ENCODE results near the gene ELF1. TPM values are rescaled to one million over a fixed set of nuclear protein-coding genes. Genes with fewer than 3 reads are reported as not detected.
A peak's percentile ranks its signal among the peaks of the same experiment; 100 is the strongest.
"Not testable (repeated sequence)": the region's sequence is repeated elsewhere in the genome, so short reads cannot be mapped to it uniquely, and the experiment has no call there.

Gene ELF1
- total RNA-seq, 2 donors from 2014 or later = 61.8 to 86.1 TPM

DNA sequence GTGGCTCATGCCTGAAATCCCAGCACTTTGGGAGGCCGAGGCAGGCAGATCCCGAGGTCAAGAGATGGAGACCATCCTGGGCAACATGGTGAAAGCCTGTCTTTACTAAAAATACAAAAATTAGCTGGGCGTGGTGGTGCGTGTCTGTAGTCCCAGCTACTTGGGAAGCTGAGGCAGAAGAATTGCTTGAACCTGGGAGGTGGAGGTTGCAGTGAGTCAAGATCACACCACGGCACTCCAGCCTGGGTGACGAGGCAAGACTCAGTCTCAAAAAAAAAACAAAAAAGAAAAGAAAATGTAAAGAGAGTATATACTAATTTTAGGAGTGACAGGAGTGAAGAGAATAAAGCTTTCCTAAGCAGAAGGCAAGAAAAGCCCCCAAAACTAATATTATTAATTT, 41.0 kb downstream of the ELF1 start:
- H3K27me3 Mint-ChIP-seq; ATAC-seq; DNase-seq (ENCODE audit: low spot score); H3K9me3 Mint-ChIP-seq: not testable (repeated sequence)
- Mint-ChIP-seq H3K27ac (peak overlapping the region; percentile 95 to 100), H3K4me1 (ENCODE audit: low read depth in 2 of 2) (peaks cover 58 to 85% of the 10 kb centered on the region in 2 donors), H3K36me3 (peaks cover 17% of the 10 kb centered on the region), H3K4me3 (peak overlapping the region; percentile 95)

DNA sequence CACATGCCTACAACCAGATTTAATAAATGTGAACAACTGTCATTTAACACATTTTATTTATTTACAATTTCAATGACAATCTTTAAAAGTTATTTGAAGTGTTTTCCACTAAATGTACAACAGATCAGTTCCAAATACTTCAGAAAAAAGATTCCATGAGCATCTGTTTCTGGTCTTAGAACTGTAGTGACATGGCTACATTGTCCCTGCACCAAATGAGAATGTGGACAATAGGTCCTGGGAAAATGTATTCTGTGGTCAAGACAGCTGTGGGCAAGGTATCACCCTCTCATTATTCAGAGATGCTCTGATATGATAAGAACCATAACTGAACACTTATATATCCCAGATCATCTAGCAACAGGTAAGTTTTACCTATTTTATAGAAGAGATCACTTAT, 43.7 kb downstream of the ELF1 start:
- Mint-ChIP-seq H3K36me3 (peaks cover 2% of the 10 kb centered on the region), H3K9me3 (no peaks in the 10 kb centered on the region), H3K27ac (peak overlapping the region; percentile 95 to 100), H3K27me3 (no peaks in the 10 kb centered on the region), H3K4me1 (ENCODE audit: low read depth in 2 of 2) (peaks cover 69 to 86% of the 10 kb centered on the region in 2 donors), H3K4me3 (peak overlapping the region; percentile 95)
- DNase-seq (ENCODE audit: low spot score) (no peak), ATAC-seq (no peak)

DNA sequence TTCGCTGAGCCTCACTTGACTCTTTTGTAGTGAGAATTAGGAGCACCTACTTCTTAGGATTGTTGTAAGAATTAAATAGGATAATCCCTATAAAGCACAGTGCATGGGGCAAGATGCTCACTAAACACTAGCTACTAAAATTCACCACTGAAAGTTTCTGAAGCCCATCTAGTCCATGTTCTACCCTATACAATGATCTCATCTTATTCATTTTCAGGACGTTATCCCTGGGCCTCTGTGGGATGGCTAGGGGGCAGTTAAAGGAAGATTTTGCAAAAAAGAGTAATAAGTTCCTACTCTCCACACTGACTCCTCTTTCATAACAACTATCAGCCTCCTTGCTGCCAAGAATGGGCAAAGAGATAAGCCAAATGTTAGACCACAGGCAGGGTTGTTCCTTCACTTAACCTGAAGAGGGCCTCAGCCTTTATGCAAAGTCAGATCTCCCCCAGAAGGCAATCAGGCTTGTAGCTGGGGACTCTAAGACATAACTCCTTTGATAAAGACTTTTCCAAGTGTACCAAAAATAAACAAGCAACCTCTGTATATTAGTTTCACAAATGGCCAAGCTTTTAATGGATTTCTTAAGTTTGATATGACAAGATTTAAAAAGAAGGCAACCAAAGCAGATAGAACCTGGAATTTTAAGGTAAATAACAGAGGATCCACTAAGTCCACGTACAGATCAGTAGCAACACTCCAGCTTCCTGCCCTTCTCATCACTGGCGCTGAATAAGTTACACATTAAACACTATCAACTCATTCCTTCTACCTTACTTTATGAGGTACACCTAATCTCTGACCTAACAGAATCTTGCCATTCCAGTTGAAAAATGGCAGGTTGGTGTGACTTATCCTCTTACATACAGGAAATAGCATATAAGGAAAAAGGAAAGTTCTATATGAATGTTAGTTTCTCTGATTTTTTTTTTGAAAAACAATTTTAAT, 44.4 kb downstream of the ELF1 start:
- ATAC-seq (peak; percentile 83 to 84), DNase-seq (ENCODE audit: low spot score) (no peak)
- no peaks in the 10 kb centered on the region for H3K36me3 Mint-ChIP-seq
- H3K4me1 Mint-ChIP-seq (ENCODE audit: low read depth in 2 of 2) = peaks cover 66 to 83% of the 10 kb centered on the region in 2 donors
- no peaks in the 10 kb centered on the region for H3K27me3 Mint-ChIP-seq
- H3K27ac Mint-ChIP-seq = peak overlapping the region; percentile 95 to 100
- no peaks in the 10 kb centered on the region for H3K9me3 Mint-ChIP-seq
- peak overlapping the region; percentile 95 for H3K4me3 Mint-ChIP-seq

DNA sequence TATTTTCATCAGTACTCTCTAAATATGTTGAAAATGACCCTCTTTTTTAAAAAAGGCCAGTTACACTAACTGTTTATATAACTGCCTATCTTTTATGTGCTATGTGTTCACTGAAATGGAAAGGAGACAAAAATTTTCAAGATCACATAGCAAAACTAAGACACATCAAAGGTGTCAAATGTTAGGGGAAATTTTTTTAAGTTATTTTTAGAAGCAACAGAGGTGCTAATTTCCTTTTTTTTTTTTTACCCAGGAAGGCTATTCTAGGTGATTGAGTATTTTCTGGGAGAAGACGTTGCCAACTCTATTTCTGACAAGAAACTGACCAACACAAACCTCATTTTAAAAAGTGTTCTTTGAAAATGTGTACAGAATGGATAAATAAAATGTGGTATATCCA, 45.7 kb downstream of the ELF1 start:
- DNase-seq (ENCODE audit: low spot score) (no peak), ATAC-seq (no peak)
- peak overlapping the region; percentile 74 for H3K4me3 Mint-ChIP-seq
- no peaks in the 10 kb centered on the region for H3K9me3 Mint-ChIP-seq
- H3K27me3 Mint-ChIP-seq = no peaks in the 10 kb centered on the region
- peaks cover 64 to 84% of the 10 kb centered on the region in 2 donors for H3K4me1 Mint-ChIP-seq (ENCODE audit: low read depth in 2 of 2)
- no peaks in the 10 kb centered on the region for H3K36me3 Mint-ChIP-seq
- peak overlapping the region; percentile 76 to 93 for H3K27ac Mint-ChIP-seq

DNA sequence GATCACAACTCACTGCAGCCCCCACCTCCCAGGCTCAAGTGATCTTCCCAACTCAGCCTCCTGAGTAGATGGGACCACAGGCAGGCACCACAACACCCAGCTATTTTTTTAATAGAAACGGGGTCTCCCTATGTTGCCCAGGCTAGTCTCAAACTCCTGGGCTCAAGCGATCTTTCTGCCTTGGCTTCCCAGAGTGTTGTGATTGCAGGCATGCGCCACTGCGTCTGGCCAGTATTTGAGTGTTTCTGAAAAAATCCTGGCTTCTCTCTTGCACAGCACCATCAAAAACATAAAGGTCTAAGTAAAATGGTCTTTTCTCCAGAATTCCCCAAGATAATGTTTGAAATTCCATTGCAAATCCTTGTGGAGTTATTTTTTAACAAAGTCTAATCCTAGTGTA, 47.8 kb downstream of the ELF1 start:
- peak overlapping the region; percentile 19 to 93 for H3K27ac Mint-ChIP-seq
- H3K4me1 Mint-ChIP-seq (ENCODE audit: low read depth in 2 of 2) = peaks cover 55 to 80% of the 10 kb centered on the region in 2 donors
- peak overlapping the region; percentile 15 for H3K4me3 Mint-ChIP-seq
- no peaks in the 10 kb centered on the region for H3K27me3 Mint-ChIP-seq
- ATAC-seq (no peak), DNase-seq (ENCODE audit: low spot score) (no peak)
- H3K36me3 Mint-ChIP-seq = no peaks in the 10 kb centered on the region
- H3K9me3 Mint-ChIP-seq = no peaks in the 10 kb centered on the region

DNA sequence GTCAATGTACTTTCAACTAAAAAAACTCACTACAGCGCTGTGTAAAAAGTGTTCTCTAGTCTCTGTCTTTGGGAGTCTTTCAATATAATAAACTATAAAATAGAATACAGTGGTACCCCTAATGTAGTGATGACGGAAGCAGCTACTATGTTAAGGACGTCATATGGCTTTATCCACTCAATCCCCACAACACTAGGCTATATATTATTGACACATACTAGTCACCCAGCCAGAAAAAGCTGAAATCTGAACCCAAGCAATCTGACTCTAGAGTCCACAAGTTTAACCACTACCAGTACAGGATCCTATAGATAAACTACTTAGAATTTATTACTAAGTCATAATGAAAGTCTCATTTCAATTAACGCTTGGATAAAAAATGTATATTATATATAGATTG, 48.3 kb downstream of the ELF1 start:
- Mint-ChIP-seq H3K27ac (peak overlapping the region in 1 of 2 donors; percentile 33), H3K4me1 (ENCODE audit: low read depth in 2 of 2) (peaks cover 52 to 76% of the 10 kb centered on the region in 2 donors), H3K36me3 (no peaks in the 10 kb centered on the region), H3K27me3 (no peaks in the 10 kb centered on the region), H3K4me3 (no peak overlapping the region), H3K9me3 (no peaks in the 10 kb centered on the region)
- ATAC-seq (peak in 1 of 2 donors; percentile 45), DNase-seq (ENCODE audit: low spot score) (no peak)

DNA sequence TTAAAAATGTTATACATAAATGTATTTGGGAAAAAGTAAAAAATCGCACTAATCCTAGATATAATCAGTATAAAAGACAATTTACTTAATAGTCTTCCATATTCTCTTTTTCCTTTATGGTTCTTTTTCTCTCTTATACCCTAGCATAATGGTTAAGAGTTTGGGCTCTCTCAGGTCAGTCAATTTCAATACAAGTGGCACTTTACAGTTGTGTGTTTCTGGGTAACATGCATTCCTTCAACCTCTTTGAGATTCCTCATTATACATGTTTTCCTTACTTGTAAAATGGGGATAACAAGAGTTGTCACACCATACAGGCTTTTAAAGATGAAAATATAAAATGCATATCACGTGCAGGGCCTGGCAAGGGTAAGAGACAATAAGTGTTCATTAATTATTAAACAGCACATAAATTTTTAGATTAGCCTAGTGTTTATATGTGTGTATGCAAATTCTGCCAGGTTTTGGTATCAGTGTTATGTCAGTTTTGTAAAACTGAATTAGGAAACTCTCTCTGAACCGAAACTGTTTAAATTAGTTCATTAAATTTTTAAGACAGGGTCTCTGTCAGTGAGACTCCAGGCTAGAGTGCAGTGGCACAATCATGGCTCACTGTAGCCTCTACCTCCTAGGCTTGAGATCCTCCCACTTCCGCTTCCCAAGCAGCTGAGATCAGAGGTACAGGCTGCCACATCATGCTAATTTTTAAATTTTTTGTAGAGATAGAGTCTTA, 49.8 kb downstream of the ELF1 start:
- Mint-ChIP-seq H3K4me3 (peak overlapping the region; percentile 60), H3K9me3 (no peaks in the 10 kb centered on the region), H3K27me3 (no peaks in the 10 kb centered on the region), H3K27ac (peak overlapping the region; percentile 25 to 89), H3K36me3 (no peaks in the 10 kb centered on the region), H3K4me1 (ENCODE audit: low read depth in 2 of 2) (peaks cover 51 to 76% of the 10 kb centered on the region in 2 donors)
- ATAC-seq (peak; percentile 73 to 74), DNase-seq (ENCODE audit: low spot score) (no peak)

DNA sequence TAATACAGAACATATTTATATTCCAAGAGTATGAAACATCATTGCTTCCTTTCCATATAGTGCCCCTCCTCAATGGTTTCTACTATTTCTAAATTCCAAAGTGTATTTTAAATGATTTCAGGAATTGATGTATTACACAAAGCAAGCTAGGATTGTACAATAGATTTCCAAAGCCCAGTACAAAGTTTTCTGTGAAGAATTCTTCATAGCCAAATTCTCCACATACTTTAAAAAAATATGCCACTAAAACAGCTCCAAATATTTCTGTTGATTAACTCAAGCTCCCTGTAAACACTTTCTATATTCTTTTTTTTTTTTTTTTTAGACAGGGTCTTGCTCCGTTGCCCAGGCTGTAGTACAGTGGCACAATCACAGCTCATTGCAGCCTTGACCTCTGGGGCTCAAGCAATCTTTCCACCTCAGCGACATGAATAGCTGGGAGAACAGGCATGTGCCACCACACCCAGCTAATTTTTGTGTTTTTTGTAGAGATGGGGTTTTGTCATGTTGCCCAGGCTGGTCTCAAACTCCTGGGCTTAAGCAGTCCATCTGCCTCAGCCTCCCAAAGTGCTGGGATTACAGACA, 50.6 kb downstream of the ELF1 start:
- peaks cover 52 to 75% of the 10 kb centered on the region in 2 donors for H3K4me1 Mint-ChIP-seq (ENCODE audit: low read depth in 2 of 2)
- no peaks in the 10 kb centered on the region for H3K27me3 Mint-ChIP-seq
- ATAC-seq (no peak), DNase-seq (ENCODE audit: low spot score) (no peak)
- H3K27ac Mint-ChIP-seq = no peak overlapping the region
- H3K36me3 Mint-ChIP-seq = no peaks in the 10 kb centered on the region
- H3K4me3 Mint-ChIP-seq = no peak overlapping the region
- no peaks in the 10 kb centered on the region for H3K9me3 Mint-ChIP-seq

DNA sequence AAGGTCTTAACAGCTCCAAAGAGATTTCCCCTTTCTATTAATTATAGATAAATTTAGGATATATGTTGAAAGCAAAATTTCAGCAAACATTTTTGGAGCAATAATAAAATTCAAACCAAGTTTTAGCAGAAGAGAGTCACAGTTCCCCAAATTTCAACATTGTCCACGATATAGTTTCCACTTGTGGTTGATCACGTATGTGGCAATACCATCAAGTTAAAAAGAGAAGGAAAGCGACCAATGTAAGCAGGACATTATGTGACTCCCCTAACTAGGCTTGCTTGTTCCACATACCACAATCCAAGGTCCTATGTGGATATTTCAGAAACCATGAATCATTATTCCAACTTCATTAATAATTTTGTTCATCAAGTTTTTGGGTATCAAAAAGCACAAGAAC, 52.8 kb downstream of the ELF1 start:
- Mint-ChIP-seq H3K4me3 (no peak overlapping the region), H3K36me3 (no peaks in the 10 kb centered on the region), H3K9me3 (no peaks in the 10 kb centered on the region), H3K27ac (peak overlapping the region; percentile 63 to 87), H3K4me1 (ENCODE audit: low read depth in 2 of 2) (peaks cover 51 to 80% of the 10 kb centered on the region in 2 donors), H3K27me3 (no peaks in the 10 kb centered on the region)
- ATAC-seq (peak in 1 of 2 donors; percentile 71), DNase-seq (ENCODE audit: low spot score) (no peak)

DNA sequence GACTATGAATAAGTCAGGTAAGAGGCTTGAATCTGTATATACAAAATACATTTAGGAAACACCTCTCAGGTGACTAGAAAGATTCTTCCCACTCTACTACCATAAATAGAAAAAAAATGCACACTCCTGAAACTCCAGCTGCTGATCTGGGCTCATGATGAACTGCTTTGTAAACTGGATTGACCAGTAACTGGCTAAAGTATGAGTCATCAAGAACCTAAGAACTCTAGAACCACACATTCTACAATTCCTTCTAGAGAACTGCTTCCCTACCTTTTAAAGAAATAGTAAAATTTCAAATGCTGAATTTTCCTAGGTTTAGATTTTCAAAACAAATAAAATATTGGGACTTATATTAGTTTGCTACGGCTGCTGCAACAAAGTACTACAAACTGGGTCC, 55.2 kb downstream of the ELF1 start:
- Mint-ChIP-seq H3K27ac (peak overlapping the region; percentile 53 to 64), H3K9me3 (no peaks in the 10 kb centered on the region), H3K4me3 (no peak overlapping the region), H3K4me1 (ENCODE audit: low read depth in 2 of 2) (peaks cover 44 to 71% of the 10 kb centered on the region in 2 donors), H3K36me3 (peaks cover under 1% of the 10 kb centered on the region), H3K27me3 (no peaks in the 10 kb centered on the region)
- DNase-seq (ENCODE audit: low spot score) = no peak
- no peak for ATAC-seq

DNA sequence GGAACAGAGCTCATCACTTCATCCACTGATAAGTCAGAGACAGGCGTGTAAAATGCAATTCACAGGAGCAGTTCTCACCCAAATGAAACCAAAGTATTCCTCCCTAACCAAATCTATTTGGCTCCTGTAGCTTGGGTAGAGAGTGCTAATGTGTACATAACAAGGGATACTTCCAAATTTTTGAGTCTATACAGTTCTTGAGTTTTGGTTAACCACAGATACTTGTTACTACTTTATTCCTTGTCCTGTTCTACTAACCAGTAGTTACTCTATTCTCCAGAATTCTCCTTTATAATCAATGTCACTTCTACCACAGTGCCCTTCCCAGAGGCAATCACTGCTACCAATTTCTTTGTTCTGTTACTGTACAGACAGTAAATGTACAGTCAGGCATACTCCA, 57.3 kb downstream of the ELF1 start:
- no peaks in the 10 kb centered on the region for H3K9me3 Mint-ChIP-seq
- ATAC-seq = no peak
- no peak for DNase-seq (ENCODE audit: low spot score)
- H3K36me3 Mint-ChIP-seq = peaks cover 18% of the 10 kb centered on the region
- peak overlapping the region; percentile 43 for H3K4me3 Mint-ChIP-seq
- peak overlapping the region; percentile 54 to 65 for H3K27ac Mint-ChIP-seq
- peaks cover 56 to 72% of the 10 kb centered on the region in 2 donors for H3K4me1 Mint-ChIP-seq (ENCODE audit: low read depth in 2 of 2)
- no peaks in the 10 kb centered on the region for H3K27me3 Mint-ChIP-seq

DNA sequence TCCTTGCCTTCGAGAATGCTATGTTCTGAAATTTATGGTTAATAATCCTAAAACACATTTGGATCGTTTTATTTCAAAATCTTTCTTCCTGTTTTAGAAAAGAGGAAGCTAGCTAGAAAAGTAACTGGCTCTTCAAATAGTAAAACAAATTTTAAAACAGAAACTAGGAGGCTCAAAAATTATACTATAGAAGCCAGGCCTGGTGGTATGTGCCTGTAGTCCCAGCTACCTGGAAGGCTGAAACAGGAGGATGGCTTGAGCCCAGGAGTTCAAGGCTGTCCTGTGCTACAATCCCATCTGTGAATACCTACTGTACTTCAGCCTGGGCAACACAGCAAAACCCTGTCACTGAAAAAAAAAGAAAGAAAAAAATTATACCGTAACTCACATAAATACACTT, 57.9 kb downstream of the ELF1 start:
- no peak for ATAC-seq
- H3K9me3 Mint-ChIP-seq = no peaks in the 10 kb centered on the region
- peaks cover 18% of the 10 kb centered on the region for H3K36me3 Mint-ChIP-seq
- no peak for DNase-seq (ENCODE audit: low spot score)
- no peaks in the 10 kb centered on the region for H3K27me3 Mint-ChIP-seq
- H3K4me1 Mint-ChIP-seq (ENCODE audit: low read depth in 2 of 2) = peaks cover 52 to 67% of the 10 kb centered on the region in 2 donors
- peak overlapping the region; percentile 43 for H3K4me3 Mint-ChIP-seq
- peak overlapping the region; percentile 54 to 65 for H3K27ac Mint-ChIP-seq

DNA sequence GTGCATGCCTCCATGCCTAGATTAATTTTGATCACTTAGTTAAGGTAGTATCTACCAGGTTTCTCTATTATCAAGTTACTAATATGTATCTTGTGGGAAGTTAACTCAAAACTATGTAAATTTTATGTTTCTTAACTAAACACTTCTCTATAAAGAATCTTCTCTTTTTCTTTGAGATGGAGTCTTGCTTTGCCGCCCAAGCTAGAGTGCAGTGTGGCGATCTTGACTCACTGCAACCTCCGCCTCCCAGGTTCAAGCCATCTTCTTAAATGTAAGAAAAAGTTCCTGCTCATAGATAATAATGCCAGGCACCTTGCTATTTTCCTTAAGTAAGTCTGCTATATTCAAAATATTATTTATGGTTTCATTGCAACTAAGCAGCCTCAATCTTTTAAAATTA, 58.4 kb downstream of the ELF1 start:
- ATAC-seq (no peak), DNase-seq (ENCODE audit: low spot score) (no peak)
- no peaks in the 10 kb centered on the region for H3K27me3 Mint-ChIP-seq
- peak overlapping the region; percentile 54 to 65 for H3K27ac Mint-ChIP-seq
- no peaks in the 10 kb centered on the region for H3K9me3 Mint-ChIP-seq
- H3K36me3 Mint-ChIP-seq = peaks cover 18% of the 10 kb centered on the region
- H3K4me3 Mint-ChIP-seq = no peak overlapping the region
- peaks cover 51 to 65% of the 10 kb centered on the region in 2 donors for H3K4me1 Mint-ChIP-seq (ENCODE audit: low read depth in 2 of 2)
